Loucy (cell line): ENCODE measurements around the gene HEATR1.

Experiments
- H2AFZ ChIP-seq: fragments of 200-600 bp; sonication (generic); 2 replicates; pipeline ENCODE4 v1.6.0; 2016; ENCODE audit warnings: antibody characterized with exemption, mild to moderate bottlenecking, low read length, moderate library complexity
- H3F3A ChIP-seq: fragments of 200-600 bp; 2 replicates; pipeline ENCODE4 v1.6.0; 2016; ENCODE audit warnings: antibody characterized with exemption, low read depth, mild to moderate bottlenecking
- H3K27me3 ChIP-seq: fragments of 200-600 bp; sonication (generic); 2 replicates; pipeline ENCODE4 v1.6.1; 2014; ENCODE audit warnings: low read length, mild to moderate bottlenecking; ENCODE audit not compliant: insufficient read depth, poor library complexity, severe bottlenecking
- H3K36me3 ChIP-seq: fragments of 200-600 bp; sonication (generic); 2 replicates; pipeline ENCODE4 v1.6.1; 2016; ENCODE audit warnings: low read length; ENCODE audit not compliant: insufficient read depth
- H3K4me1 ChIP-seq: fragments of 200-600 bp; sonication (generic); 2 replicates; pipeline ENCODE4 v1.5.1; 2014; ENCODE audit warnings: low read length, mild to moderate bottlenecking; ENCODE audit not compliant: insufficient read depth, poor library complexity, severe bottlenecking
- H3K4me2 ChIP-seq: fragments of 200-600 bp; sonication (generic); 2 replicates; pipeline ENCODE4 v1.6.0; 2014; ENCODE audit warnings: antibody characterized with exemption, low read length, low read depth, mild to moderate bottlenecking; ENCODE audit not compliant: poor library complexity, severe bottlenecking
- H3K4me3 ChIP-seq: fragments of 200-600 bp; sonication (generic); 2 replicates; pipeline ENCODE4 v1.5.1; 2014; ENCODE audit warnings: low read length, mild to moderate bottlenecking, mixed read lengths; ENCODE audit not compliant: poor library complexity, severe bottlenecking
- H3K79me2 ChIP-seq: fragments of 200-600 bp; sonication (generic); 2 replicates; pipeline ENCODE4 v1.6.1; 2014; ENCODE audit warnings: low read length; ENCODE audit not compliant: insufficient read depth
- H3K9ac ChIP-seq: fragments of 200-600 bp; sonication (generic); 2 replicates; pipeline ENCODE4 v1.6.0; 2014; ENCODE audit warnings: mild to moderate bottlenecking, low read depth, low read length, moderate library complexity; ENCODE audit not compliant: poor library complexity, severe bottlenecking
- H3K9me2 ChIP-seq: fragments of 200-600 bp; sonication (generic); replicated peaks from 2 replicates; pipeline ENCODE4 v1.6.1; 2016; ENCODE audit warnings: low read depth, low read length, mixed read lengths
- H3K9me3 ChIP-seq: fragments of 200-600 bp; sonication (generic); 2 replicates; pipeline ENCODE4 v1.6.1; 2014; ENCODE audit warnings: mild to moderate bottlenecking, antibody characterized with exemption, low read length, low read depth; ENCODE audit not compliant: insufficient read depth
- H4K20me1 ChIP-seq: fragments of 200-600 bp; sonication (generic); 2 replicates; pipeline ENCODE4 v1.6.0; 2014; ENCODE audit warnings: antibody characterized with exemption, low read length, mild to moderate bottlenecking; ENCODE audit not compliant: insufficient read depth, poor library complexity, severe bottlenecking
- CTCF ChIP-seq: fragments of 200-600 bp; sonication (generic); conservative IDR thresholded peaks from 2 replicates; pipeline ENCODE4 v1.5.1; 2014; ENCODE audit warnings: mild to moderate bottlenecking, antibody characterized with exemption, low read length
- EZH2phosphoT487 ChIP-seq: fragments of 200-600 bp; IDR thresholded peaks from 2 replicates; pipeline ENCODE4 v1.6.1; 2018; ENCODE audit warnings: antibody characterized with exemption, mild to moderate bottlenecking, moderate library complexity, borderline replicate concordance

HEATR1 gene

GRCh38 chr1:236639686-236640085 is 35.4 kb upstream of the HEATR1 start:
- H3F3A ChIP-seq = no peaks in the 10 kb centered on the region
- H3K36me3 ChIP-seq = no peaks in the 10 kb centered on the region
- no peaks in the 10 kb centered on the region for H3K9me2 ChIP-seq
- H2AFZ ChIP-seq = no peak overlapping the region
- no peaks in the 10 kb centered on the region for H4K20me1 ChIP-seq
- no peak overlapping the region for H3K4me2 ChIP-seq
- H3K4me3 ChIP-seq = no peak overlapping the region
- H3K79me2 ChIP-seq = no peaks in the 10 kb centered on the region
- H3K27me3 ChIP-seq = no peaks in the 10 kb centered on the region
- TF ChIP-seq CTCF (no peak), EZH2phosphoT487 (no peak)
- no peaks in the 10 kb centered on the region for H3K4me1 ChIP-seq
- H3K9me3 ChIP-seq = no peaks in the 10 kb centered on the region
- no peak overlapping the region for H3K9ac ChIP-seq

DNA sequence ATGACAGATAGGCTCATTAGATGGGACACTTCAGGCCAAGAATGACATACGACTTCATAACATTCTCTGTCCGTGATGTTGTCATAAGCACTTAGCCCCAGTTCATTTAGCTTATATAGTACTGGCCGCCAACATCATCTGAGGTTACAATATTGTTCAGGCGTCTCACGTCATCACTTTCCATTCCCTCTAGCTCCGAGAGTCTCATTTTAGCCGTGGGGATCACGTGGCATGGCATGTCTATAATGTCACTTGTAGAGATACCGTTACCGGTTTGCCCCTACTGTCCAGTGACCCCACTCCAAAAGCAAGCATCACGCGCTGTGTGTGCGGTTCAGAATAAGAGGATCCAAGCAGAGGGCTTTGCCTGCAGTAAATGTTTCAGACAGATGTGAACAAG is 34.6 kb upstream of the HEATR1 start:
- H2AFZ ChIP-seq = no peak overlapping the region
- H4K20me1 ChIP-seq = no peaks in the 10 kb centered on the region
- H3K36me3 ChIP-seq = no peaks in the 10 kb centered on the region

DNA sequence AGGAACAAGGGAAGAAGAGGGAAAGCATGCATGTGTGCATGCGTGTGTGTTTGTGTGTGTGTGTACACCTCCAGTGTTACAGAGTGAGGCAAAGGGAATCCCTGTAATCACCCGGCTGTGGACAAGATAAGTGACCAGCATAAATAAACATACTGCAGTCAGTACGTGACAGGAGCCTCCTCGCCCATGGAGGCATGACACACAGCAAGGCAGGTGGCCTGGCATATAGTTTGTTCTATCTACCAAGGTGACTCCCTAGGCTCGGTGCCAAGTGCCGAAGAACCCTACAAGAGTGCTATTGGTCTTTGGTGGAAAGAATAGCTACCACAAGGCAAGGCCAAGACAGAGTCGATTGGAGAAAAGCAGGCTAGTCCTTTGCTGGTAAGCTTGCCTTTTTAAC is 31.7 kb upstream of the HEATR1 start:
- Histone ChIP-seq H3K27me3 (no peaks in the 10 kb centered on the region), H3F3A (no peaks in the 10 kb centered on the region), H3K4me2 (no peak overlapping the region), H3K36me3 (no peaks in the 10 kb centered on the region), H3K9me3 (no peaks in the 10 kb centered on the region), H3K4me1 (no peaks in the 10 kb centered on the region), H3K9me2 (no peaks in the 10 kb centered on the region), H3K4me3 (no peak overlapping the region), H3K79me2 (no peaks in the 10 kb centered on the region), H2AFZ (no peak overlapping the region), H3K9ac (no peak overlapping the region), H4K20me1 (no peaks in the 10 kb centered on the region)
- no peak for TF ChIP-seq EZH2phosphoT487
- no peak for TF ChIP-seq CTCF

More for the DNA sequence above, 34.6 kb upstream of the HEATR1 start:
- TF ChIP-seq CTCF (no peak), EZH2phosphoT487 (no peak)
- Histone ChIP-seq H3K4me2 (no peak overlapping the region), H3K9ac (no peak overlapping the region), H3K9me2 (no peaks in the 10 kb centered on the region), H3F3A (no peaks in the 10 kb centered on the region), H3K27me3 (no peaks in the 10 kb centered on the region), H3K4me1 (no peaks in the 10 kb centered on the region), H3K4me3 (no peak overlapping the region), H3K79me2 (no peaks in the 10 kb centered on the region), H3K9me3 (no peaks in the 10 kb centered on the region)
